ENCODE measurements around the gene ATXN1. TPM values are rescaled to one million over a fixed set of nuclear protein-coding genes. Genes with fewer than 3 reads are reported as not detected.

ATXN1 gene
- total RNA-seq, 3 donors from 2014 or later, result 30.4 to 87.3 (median 50.1) TPM

GRCh38 chr6:16333580-16333979, 427.7 kb downstream of the ATXN1 start:
- intact Hi-C loops (cut with DNase I, micrococcal nuclease), result loop anchor here (5.0 to 10.0 kb wide), 2 partner anchors 71 to 74 kb away; no protein-coding TSS in a partner anchor
- Histone ChIP-seq H3K9me3 (no peaks in the 10 kb centered on the region), H3K4me1 (ENCODE audit: low read depth) (peaks cover 6% of the 10 kb centered on the region), H3K4me3 (no peak overlapping the region), H3K36me3 (ENCODE audit: low read depth) (no peaks in the 10 kb centered on the region)
- no peak for DNase-seq
- ATAC-seq, result peak; percentile 10
- TF ChIP-seq CTCF (IDR thresholded peaks at IDR 0.05), result no peak

- no peak overlapping the region for H3K4me3 ChIP-seq
- no peaks in the 10 kb centered on the region for H3K9me3 ChIP-seq
- peak; percentile 91 for ATAC-seq
- peak; percentile 78 for TF ChIP-seq CTCF (IDR thresholded peaks at IDR 0.05)
- no peaks in the 10 kb centered on the region for H3K36me3 ChIP-seq (ENCODE audit: low read depth)
- intact Hi-C loops (cut with DNase I, micrococcal nuclease), result loop anchor here (5.0 to 10.0 kb wide), 2 partner anchors 73 to 75 kb away; no protein-coding TSS in a partner anchor
- peak; percentile 68 to 84 (median 75) for DNase-seq
- peaks cover 6% of the 10 kb centered on the region for H3K4me1 ChIP-seq (ENCODE audit: low read depth)
These were observed 429.1 kb downstream of the ATXN1 start for GRCh38 chr6:16332175-16332542.

GRCh38 chr6:16331384-16332174, 429.7 kb downstream of the ATXN1 start:
- H3K9me3 ChIP-seq, result no peaks in the 10 kb centered on the region
- H3K36me3 ChIP-seq (ENCODE audit: low read depth), result no peaks in the 10 kb centered on the region
- ATAC-seq, result peak; percentile 87
- no peak overlapping the region for H3K4me3 ChIP-seq
- peak; percentile 57 to 74 (median 62) for DNase-seq
- TF ChIP-seq CTCF (IDR thresholded peaks at IDR 0.05), result peak; percentile 93
- intact Hi-C loops (cut with DNase I, micrococcal nuclease), result loop anchor here (5.0 to 10.0 kb wide), 2 partner anchors 73 to 76 kb away; no protein-coding TSS in a partner anchor
- H3K4me1 ChIP-seq (ENCODE audit: low read depth), result peaks cover 6% of the 10 kb centered on the region

- no peak overlapping the region for H3K4me3 ChIP-seq
- no peaks in the 10 kb centered on the region for H3K36me3 ChIP-seq (ENCODE audit: low read depth)
- DNase-seq (no peak), ATAC-seq (no peak)
- intact Hi-C loops (cut with DNase I, micrococcal nuclease), result no loop called here
- peaks cover 6% of the 10 kb centered on the region for H3K4me1 ChIP-seq (ENCODE audit: low read depth)
- no peaks in the 10 kb centered on the region for H3K9me3 ChIP-seq
- no peak for TF ChIP-seq CTCF (IDR thresholded peaks at IDR 0.05)
These were observed 432.0 kb downstream of the ATXN1 start for GRCh38 chr6:16329233-16329632.

GRCh38 chr6:16327777-16328325, 433.4 kb downstream of the ATXN1 start:
- ATAC-seq (no peak), DNase-seq (no peak)
- Histone ChIP-seq H3K36me3 (ENCODE audit: low read depth) (no peaks in the 10 kb centered on the region), H3K9me3 (no peaks in the 10 kb centered on the region), H3K4me3 (no peak overlapping the region), H3K4me1 (ENCODE audit: low read depth) (peaks cover 6% of the 10 kb centered on the region)
- intact Hi-C loops (cut with DNase I, micrococcal nuclease), result no loop called here
- TF ChIP-seq CTCF (IDR thresholded peaks at IDR 0.05), result no peak

Measured in mucosa of descending colon (tissue), 3 donors.